Measurements from ENCODE around the gene ARSJ.

DNA sequence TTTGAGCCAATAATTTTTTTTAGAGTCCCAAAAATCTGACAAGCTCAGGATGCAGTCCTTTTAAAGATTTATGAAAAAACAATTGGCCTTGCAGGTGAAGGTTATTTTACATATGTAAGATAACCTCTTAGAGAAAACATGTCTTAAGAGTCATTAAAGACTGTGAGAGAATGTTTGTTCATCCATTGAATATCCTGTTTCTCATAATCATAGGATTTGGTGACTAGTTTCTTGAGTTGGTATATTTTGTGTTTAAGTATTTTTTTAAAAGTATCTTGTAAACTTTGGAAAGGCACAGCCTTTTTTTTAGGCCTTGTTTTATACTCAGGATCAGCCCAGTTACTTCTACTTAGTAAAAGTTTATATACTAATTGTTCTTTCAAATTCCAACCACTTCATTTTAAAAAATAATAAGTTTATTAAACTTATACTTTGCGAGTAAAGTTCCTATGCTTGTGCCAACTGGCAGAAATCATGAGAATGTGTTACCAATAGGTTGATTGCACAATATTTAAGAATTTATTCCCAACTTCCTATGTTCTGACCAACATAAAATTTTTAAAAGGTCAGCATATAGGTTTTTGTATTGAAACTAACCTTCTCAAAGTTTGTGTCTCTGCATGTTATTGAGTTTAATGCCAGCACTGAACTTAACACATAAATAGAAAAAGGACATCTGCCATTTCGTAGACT lies 40.0 kb upstream of the ARSJ start:
- TF ChIP-seq, protein P1, sequence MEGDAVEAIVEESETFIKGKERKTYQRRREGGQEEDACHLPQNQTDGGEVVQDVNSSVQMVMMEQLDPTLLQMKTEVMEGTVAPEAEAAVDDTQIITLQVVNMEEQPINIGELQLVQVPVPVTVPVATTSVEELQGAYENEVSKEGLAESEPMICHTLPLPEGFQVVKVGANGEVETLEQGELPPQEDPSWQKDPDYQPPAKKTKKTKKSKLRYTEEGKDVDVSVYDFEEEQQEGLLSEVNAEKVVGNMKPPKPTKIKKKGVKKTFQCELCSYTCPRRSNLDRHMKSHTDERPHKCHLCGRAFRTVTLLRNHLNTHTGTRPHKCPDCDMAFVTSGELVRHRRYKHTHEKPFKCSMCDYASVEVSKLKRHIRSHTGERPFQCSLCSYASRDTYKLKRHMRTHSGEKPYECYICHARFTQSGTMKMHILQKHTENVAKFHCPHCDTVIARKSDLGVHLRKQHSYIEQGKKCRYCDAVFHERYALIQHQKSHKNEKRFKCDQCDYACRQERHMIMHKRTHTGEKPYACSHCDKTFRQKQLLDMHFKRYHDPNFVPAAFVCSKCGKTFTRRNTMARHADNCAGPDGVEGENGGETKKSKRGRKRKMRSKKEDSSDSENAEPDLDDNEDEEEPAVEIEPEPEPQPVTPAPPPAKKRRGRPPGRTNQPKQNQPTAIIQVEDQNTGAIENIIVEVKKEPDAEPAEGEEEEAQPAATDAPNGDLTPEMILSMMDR (conservative IDR thresholded peaks at IDR 0.05; ENCODE audit: low read depth, low read length): no peak
- TF ChIP-seq EZH2 (IDR thresholded peaks at IDR 0.05; ENCODE audit: low read length, unreplicated experiment): no peak
